GM12878 (cell line): Measurements from ENCODE around the gene FAT4.

Experiments
- NFXL1 ChIP-seq: fragments of 450-650 bp; IDR thresholded peaks from 2 replicates; pipeline ENCODE4 v1.6.1; 2017; ENCODE audit warnings: antibody characterized with exemption, mild to moderate bottlenecking, borderline replicate concordance
- POLR2A ChIP-seq: IDR thresholded peaks from 2 replicates; pipeline ENCODE4 v1.6.1; 2011; ENCODE audit warnings: low read depth, mild to moderate bottlenecking, low read length

GRCh38 chr4:125338814-125339213, 24.1 kb downstream of the FAT4 start:
- TF ChIP-seq POLR2A (no peak), NFXL1 (no peak)
